ENCODE data around the gene PIGW. TPM values are rescaled to one million over a fixed set of nuclear protein-coding genes. Genes with fewer than 3 reads are reported as not detected.
A peak's percentile ranks its signal among the peaks of the same experiment; 100 is the strongest.

Gene PIGW, protein sequence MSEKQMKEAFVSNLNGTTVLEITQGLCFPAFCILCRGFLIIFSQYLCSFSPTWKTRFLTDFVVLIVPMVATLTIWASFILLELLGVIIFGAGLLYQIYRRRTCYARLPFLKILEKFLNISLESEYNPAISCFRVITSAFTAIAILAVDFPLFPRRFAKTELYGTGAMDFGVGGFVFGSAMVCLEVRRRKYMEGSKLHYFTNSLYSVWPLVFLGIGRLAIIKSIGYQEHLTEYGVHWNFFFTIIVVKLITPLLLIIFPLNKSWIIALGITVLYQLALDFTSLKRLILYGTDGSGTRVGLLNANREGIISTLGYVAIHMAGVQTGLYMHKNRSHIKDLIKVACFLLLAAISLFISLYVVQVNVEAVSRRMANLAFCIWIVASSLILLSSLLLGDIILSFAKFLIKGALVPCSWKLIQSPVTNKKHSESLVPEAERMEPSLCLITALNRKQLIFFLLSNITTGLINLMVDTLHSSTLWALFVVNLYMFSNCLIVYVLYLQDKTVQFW
- polyA plus RNA-seq: 10 to 100 TPM in 2 of 3 donors, 1 to 10 TPM in 1; 7.2 to 18.8 (median 11.3) TPM

DNA sequence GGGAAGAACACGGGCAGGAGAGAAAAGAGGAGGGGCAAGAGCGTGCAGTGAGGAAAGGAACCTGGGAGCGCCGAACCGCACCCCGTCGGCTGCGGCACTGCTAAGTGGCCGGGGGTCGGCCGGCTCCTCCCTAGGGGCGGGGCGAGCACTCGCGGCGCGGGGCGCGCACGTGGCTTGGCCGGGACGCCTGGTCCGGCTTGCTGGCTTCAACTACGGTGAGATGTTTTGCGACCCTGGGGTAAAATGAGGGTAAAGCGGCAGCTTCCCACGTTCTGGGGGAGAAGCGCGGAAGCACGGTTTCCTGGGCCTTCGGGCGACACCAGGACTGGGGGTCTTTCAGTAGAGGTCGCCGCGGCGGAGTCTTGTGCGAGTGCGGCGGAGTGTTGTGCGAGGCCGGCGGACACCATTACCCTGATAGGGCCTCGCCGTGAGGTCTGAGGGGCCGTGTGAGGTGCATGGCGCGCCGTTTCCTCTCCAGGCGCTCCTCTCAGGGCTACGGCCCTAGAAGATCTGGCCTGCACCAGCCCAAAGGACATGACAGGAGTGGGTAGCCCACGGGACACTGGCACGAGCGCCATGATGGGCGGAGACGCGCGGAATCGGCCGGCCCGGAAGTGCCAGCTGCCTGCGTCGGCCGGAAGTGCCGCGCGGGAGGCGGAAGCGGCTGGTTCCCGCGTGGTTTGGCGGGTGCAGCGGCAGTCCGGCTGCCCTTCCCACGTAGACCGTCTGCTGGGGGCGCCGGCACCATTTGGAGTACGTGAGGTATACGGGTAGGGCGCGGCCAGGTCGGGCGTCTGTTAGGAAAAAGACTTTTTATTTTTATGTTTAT, at the start of gene PIGW, which contains the start of gene MYO19:
TSS of gene PIGW (plus strand) at position 148 of the 829 bp plus-strand sequence. CDS start 2,115 bp downstream, outside the sequence.
TSS of gene MYO19 (minus strand) at position 29 of the 829 bp plus-strand sequence. CDS start 2,330 bp downstream, outside the sequence.
- Mint-ChIP-seq H3K27ac (peak within 1 kb of the TSS; percentile 94 to 99 (median 96)), H3K4me3 (peak within 1 kb of the TSS; percentile 94 to 96 (median 96)), H3K27me3 (ENCODE audit: low read depth in 3 of 3) (peaks cover 6 to 14% (median 8%) of the 10 kb centered on the region in 3 donors), H3K4me1 (peaks cover 19 to 24% of the 10 kb centered on the region in 2 donors), H3K9me3 (no peaks in the 10 kb centered on the region), H3K36me3 (peaks cover 0 to 4% (median 0%) of the 10 kb centered on the region in 3 donors)
- peak; percentile 87 to 89 (median 89) for DNase-seq

DNA sequence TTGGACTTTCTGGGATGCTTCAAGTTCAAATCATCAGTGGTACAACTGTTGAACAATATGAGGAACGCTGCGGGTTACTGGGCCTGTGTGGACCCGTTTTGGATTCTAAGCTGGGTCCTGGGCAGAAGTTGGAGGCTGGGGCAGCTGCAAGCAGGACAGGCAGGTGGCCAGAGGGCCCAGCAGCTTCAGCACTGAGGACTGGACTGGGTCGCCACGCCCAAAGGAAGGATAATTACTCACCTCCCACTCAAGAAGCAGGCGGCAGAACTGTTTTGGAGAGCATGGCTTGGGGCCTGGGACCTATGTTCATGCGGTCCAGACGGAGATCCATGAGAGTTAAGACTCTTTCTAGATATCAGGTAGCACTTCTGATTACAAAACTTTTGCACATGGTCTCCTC, 49.8 kb upstream of the PIGW start:
- H3K27ac Mint-ChIP-seq: no peak overlapping the region
- peaks cover 8 to 16% (median 13%) of the 10 kb centered on the region in 3 donors for H3K27me3 Mint-ChIP-seq (ENCODE audit: low read depth in 3 of 3)
- H3K9me3 Mint-ChIP-seq: no peaks in the 10 kb centered on the region
- no peak for DNase-seq
- peaks cover 0 to 5% (median 3%) of the 10 kb centered on the region in 3 donors for H3K36me3 Mint-ChIP-seq
- H3K4me3 Mint-ChIP-seq: peak overlapping the region; percentile 23 to 97 (median 63)
- H3K4me1 Mint-ChIP-seq: peaks cover 47 to 50% of the 10 kb centered on the region in 2 donors

DNA sequence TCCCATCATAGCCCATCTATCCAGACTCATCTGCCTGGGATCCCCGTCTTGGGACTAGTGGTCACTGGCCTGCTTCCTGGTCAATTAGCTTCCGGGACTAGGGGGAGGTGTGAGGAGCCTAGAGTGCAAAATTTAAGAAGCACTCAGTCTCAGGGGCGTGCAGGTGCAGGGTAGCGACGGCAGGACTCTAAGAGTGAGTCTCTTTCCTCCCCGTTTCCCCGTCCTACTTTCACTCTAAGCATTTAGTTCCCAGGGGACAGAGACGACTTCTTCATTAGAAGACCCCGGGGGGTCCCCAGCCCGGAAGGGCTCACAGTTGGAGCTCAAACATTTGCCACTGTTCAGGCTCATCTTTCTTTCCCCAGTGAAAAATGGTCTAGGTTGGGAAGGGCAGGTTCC, 49.0 kb upstream of the PIGW start:
- Mint-ChIP-seq H3K36me3 (peaks cover 0 to 5% (median 3%) of the 10 kb centered on the region in 3 donors), H3K9me3 (no peaks in the 10 kb centered on the region), H3K27me3 (ENCODE audit: low read depth in 3 of 3) (peaks cover 8 to 13% (median 12%) of the 10 kb centered on the region in 3 donors), H3K4me1 (peaks cover 51 to 56% of the 10 kb centered on the region in 2 donors), H3K27ac (peak overlapping the region; percentile 86 to 99 (median 96)), H3K4me3 (peak overlapping the region; percentile 96 to 99 (median 99))
- no peak for DNase-seq

DNA sequence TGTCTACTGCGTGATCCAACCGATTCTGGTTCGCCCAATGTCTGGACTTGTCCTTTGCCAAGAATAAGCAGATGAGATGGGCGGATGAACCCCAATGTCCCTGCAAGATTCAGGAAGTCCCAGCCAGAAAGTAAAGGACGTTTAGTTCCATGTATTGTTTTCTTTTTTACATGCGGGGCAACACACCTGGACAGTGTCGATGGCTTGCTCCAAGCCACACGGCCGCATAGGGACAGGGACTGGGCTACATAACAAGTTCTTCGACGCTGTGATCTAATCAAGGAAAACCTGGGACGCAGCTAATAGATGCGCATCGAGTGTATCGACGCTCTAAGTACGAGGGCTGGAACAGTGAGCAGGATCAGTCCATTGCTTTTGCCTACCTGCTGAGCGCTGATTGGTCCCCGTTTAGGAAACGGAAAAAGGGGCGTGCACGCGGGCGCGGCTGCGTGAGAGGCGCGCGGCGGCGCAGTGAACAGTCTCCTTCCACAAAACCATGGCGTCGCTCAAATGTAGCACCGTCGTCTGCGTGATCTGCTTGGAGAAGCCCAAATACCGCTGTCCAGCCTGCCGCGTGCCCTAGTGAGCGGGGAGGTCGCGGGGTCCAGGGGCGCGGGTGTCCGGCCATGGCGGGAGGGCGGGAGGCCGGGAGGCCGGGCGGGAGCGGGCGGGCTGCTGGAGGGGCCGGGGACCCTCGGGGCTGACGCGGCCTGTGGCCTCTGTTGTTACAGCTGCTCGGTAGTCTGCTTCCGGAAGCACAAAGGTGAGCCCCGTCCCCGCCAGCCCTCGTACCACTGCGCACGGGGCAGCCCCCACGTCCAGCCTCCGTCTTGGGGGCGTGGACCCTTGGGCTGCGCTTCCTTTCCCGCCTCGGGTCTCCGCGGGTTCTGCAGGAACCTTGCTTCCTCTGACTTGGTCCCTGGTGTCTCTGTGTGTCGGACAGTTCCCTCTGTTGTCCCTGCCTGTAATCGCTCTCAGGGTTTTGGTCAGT, 48.3 kb upstream of the PIGW start, which contains the start of gene ZNHIT3:
TSS of gene ZNHIT3 (plus strand) at position 478 of the 991 bp plus-strand sequence. CDS start at position 497, 19 bp downstream.
- Mint-ChIP-seq H3K27me3 (ENCODE audit: low read depth in 3 of 3) (peaks cover 6 to 13% (median 12%) of the 10 kb centered on the region in 3 donors), H3K9me3 (no peaks in the 10 kb centered on the region), H3K4me1 (peaks cover 56 to 62% of the 10 kb centered on the region in 2 donors)

DNA sequence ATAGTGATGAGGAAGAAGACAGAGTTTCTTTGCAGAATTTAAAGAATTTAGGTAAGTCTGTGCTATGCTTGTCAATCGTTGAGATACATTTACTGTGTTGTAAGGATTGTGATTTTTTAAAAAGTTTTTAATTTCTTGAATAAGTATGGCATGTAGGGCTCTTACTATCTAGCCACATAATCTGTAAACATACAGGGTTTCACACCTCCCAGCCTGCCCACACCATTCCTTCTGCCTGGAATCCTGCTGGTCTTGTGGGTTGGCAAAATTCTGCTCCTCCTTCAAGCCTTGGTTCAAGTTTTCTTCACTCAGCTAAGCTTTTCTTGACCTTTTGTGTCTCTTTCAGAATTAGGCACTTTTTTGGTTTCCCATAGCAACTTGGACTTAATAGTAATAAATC, 40.8 kb upstream of the PIGW start:
- no peak for DNase-seq
- peak overlapping the region in 1 of 6 donors; percentile 13 for H3K27ac Mint-ChIP-seq
- no peak overlapping the region for H3K4me3 Mint-ChIP-seq
- no peaks in the 10 kb centered on the region for H3K27me3 Mint-ChIP-seq (ENCODE audit: low read depth in 3 of 3)
- no peaks in the 10 kb centered on the region for H3K9me3 Mint-ChIP-seq
- H3K36me3 Mint-ChIP-seq: peaks cover 14 to 35% (median 19%) of the 10 kb centered on the region in 3 donors
- peaks cover 20 to 39% of the 10 kb centered on the region in 2 donors for H3K4me1 Mint-ChIP-seq

More for the DNA sequence above, 48.3 kb upstream of the PIGW start, which contains the start of gene ZNHIT3:
- peak; percentile 87 to 88 (median 88) for DNase-seq
- Mint-ChIP-seq H3K4me3 (peak within 1 kb of the TSS; percentile 96 to 99 (median 99)), H3K27ac (peak within 1 kb of the TSS; percentile 86 to 99 (median 96)), H3K36me3 (peaks cover 2 to 5% (median 3%) of the 10 kb centered on the region in 3 donors)

DNA sequence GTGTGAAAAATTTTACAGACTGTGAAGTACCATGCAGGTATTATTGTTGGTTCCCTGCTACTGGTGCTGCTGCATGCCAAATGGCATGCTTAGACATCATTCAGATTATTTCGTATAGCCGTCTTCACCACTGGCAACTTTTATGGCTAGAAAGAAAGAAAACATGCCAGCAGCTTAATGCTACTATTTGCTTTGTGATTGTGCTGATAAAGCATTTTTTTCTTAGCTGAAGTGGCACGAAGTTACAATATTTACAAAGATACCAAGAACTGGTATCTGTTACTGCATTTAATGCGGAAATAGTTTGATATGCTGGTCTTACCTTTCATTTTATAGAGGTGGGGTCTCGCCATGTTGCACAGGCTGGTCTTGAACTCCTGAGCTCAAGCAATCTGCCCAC, 40.1 kb upstream of the PIGW start:
- Mint-ChIP-seq H3K4me3 (no peak overlapping the region), H3K4me1 (peaks cover 15 to 32% of the 10 kb centered on the region in 2 donors), H3K27me3 (ENCODE audit: low read depth in 3 of 3) (no peaks in the 10 kb centered on the region), H3K27ac (no peak overlapping the region), H3K9me3 (no peaks in the 10 kb centered on the region), H3K36me3 (peaks cover 14 to 35% (median 19%) of the 10 kb centered on the region in 3 donors)
- DNase-seq: no peak

DNA sequence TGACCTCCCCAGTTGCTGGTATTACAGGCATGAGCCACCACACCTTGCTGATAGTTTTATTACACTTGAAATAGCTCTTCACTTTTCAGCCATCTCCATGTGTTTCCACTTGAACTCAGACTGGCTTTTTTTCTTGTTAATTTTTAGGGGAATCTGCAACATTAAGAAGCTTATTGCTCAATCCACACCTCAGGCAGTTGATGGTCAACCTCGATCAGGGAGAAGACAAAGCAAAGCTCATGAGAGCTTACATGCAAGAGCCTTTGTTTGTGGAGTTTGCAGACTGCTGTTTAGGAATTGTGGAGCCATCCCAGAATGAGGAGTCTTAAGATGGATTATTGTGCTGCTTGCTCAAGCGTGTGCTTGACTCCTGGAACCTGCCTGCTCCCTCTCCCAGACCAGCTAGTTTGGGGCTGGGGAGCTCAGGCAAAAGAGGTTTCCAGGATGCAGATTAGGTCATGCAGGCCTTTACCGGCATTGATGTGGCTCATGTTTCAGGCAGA, 39.7 kb upstream of the PIGW start:
- no peaks in the 10 kb centered on the region for H3K9me3 Mint-ChIP-seq
- no peak overlapping the region for H3K4me3 Mint-ChIP-seq
- H3K27ac Mint-ChIP-seq: no peak overlapping the region
- H3K36me3 Mint-ChIP-seq: peaks cover 14 to 35% (median 19%) of the 10 kb centered on the region in 3 donors
- H3K27me3 Mint-ChIP-seq (ENCODE audit: low read depth in 3 of 3): no peaks in the 10 kb centered on the region
- peaks cover 11 to 27% of the 10 kb centered on the region in 2 donors for H3K4me1 Mint-ChIP-seq
- DNase-seq: no peak

DNA sequence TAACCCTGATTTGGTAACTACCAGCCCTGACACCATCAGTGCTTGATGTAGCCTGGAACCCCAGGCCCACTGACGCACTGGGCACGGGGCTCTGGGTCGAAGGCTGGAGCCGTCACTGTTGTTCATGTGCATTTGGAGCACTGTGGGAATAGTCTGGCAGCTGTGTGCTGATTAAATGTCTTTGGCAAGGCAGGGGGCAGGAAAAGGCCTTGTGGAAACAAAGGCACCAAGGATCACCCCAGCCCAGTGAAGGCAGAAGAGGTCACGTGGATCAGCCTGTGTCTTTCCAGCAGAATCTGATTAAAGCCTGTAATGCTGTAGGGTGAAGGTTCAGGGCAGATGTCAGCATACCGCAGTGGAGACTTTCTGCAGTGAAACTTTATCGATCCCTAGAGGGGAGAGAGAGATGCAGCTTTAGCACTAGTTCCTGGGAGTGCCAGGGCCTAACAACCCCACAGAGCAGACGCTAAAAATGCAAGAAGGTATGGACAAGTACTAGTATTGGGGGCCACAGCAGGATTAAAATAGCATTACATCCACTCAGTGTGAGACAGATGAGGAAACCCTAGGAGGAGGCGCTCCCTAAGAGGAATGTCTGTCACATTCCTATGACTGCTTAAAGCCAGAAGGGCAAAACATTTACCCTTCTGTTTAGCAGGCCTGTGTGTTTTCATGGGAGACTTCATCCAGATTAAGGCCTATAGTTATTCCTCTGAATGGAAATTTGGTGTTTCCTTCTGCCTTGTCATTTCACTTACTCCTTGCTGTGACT, 38.6 kb upstream of the PIGW start:
- no peak overlapping the region for H3K4me3 Mint-ChIP-seq
- no peak for DNase-seq
- H3K27ac Mint-ChIP-seq: peak overlapping the region in 1 of 6 donors; percentile 49
- H3K9me3 Mint-ChIP-seq: no peaks in the 10 kb centered on the region
- H3K4me1 Mint-ChIP-seq: peaks cover 5 to 19% of the 10 kb centered on the region in 2 donors
- H3K36me3 Mint-ChIP-seq: peaks cover 14 to 35% (median 19%) of the 10 kb centered on the region in 3 donors
- H3K27me3 Mint-ChIP-seq (ENCODE audit: low read depth in 3 of 3): no peaks in the 10 kb centered on the region

DNA sequence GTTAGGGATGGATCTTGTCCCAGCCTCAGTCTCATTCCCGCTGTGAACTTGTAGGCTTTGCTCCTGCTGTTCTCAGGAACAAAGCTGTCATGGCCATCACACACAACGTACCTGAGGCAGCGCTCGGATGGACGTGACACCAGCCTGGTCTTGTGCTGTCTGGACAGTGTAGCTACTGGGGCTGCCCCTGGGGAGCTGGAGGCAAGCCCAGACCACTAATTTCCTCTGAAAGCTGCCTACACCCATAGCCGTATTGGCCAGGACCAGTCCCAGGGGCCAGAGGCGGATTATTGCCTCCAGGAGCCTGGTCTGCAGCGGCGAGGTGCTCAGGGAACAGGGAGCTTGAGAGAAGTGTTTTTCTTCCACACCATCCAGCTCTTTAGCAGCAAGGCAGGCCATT, 36.6 kb upstream of the PIGW start:
- DNase-seq: no peak
- no peak overlapping the region for H3K4me3 Mint-ChIP-seq
- H3K27ac Mint-ChIP-seq: no peak overlapping the region
- peaks cover 0 to 6% of the 10 kb centered on the region in 2 donors for H3K4me1 Mint-ChIP-seq
- no peaks in the 10 kb centered on the region for H3K27me3 Mint-ChIP-seq (ENCODE audit: low read depth in 3 of 3)
- H3K36me3 Mint-ChIP-seq: peaks cover 7 to 29% (median 19%) of the 10 kb centered on the region in 3 donors
- no peaks in the 10 kb centered on the region for H3K9me3 Mint-ChIP-seq

DNA sequence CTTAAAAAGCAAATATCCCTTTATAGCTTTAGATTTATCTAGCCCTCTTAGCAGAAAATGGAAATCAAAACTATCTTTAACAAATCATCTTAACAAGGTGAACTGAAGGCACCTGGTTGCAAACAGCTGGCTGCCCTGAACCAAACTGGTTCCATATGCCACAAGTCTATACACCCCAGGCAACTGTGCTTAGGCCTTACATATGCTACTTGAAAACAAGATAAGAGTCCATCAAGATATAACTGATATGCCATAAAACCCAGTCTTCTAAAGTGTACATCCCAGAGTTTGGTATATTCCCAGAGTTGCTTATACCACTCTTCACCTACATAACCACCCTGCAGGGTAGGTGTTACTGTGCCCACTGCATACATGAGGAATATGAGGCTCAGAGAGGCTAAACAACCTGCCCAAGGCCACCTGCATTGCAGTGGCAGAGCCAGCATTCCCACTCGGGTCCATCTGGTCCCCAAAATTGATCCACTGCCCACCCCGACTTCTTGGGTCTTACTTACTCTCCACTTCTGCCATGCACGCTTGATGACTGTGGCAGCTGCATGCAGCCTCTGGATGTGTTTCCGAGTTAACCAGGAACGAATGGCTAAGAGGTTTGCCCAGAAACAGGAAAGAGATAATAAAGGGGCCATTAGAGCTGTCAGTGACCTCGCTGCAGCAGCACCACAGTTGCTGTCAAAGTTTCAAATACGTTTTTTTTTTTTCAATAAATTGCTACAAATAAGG, 36.1 kb upstream of the PIGW start:
- H3K9me3 Mint-ChIP-seq: no peaks in the 10 kb centered on the region
- peaks cover 0 to 2% (median 0%) of the 10 kb centered on the region in 3 donors for H3K27me3 Mint-ChIP-seq (ENCODE audit: low read depth in 3 of 3)
- DNase-seq: no peak
- H3K36me3 Mint-ChIP-seq: peaks cover 7 to 34% (median 19%) of the 10 kb centered on the region in 3 donors
- H3K4me1 Mint-ChIP-seq: peaks cover 0 to 6% of the 10 kb centered on the region in 2 donors
- peak overlapping the region in 1 of 6 donors; percentile 27 for H3K27ac Mint-ChIP-seq
- no peak overlapping the region for H3K4me3 Mint-ChIP-seq

DNA sequence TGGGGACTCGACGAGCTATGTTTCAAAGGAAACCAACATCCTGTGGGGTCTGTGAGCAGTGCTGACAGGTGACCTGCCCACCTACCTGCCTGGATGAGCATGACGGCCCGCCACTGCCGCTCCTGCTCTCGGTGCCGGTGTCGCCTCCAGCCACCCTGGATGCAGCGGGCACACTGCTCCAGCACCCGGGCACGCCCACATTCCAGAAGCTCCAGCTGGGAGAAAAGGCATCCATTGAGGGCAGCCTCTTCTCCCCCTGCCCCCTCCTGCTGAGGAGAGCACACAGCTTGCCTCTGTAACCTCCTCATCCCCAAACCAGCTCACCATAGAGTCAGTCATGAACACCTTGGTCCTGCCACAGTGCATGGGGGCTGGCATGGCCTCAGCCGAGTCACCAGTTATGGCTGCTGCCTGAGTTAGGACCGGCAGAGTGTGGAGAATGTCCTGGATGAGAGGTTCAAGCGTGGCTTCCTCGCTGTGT, 34.0 kb upstream of the PIGW start:
- H3K4me3 Mint-ChIP-seq: no peak overlapping the region
- H3K27ac Mint-ChIP-seq: no peak overlapping the region
- no peaks in the 10 kb centered on the region for H3K4me1 Mint-ChIP-seq
- peaks cover 8 to 34% (median 10%) of the 10 kb centered on the region in 3 donors for H3K36me3 Mint-ChIP-seq
- DNase-seq: no peak
- H3K27me3 Mint-ChIP-seq (ENCODE audit: low read depth in 3 of 3): peaks cover 0 to 2% (median 0%) of the 10 kb centered on the region in 3 donors
- no peaks in the 10 kb centered on the region for H3K9me3 Mint-ChIP-seq

Data from immature natural killer cell (primary cell).